Lower lobe of right lung (tissue), 2 donors: ENCODE data around the gene NT5C1A. TPM values are rescaled to one million over a fixed set of nuclear protein-coding genes. Genes with fewer than 3 reads are reported as not detected.

Experiments
- ATAC-seq, 2 donors: fragments of 200-7000 bp; cut with Tn5 transposase; one replicate each; pipeline ENCODE4 v1.9.1; 2020 to 2022; ENCODE audit warnings: mild to moderate bottlenecking in 2 of 2, moderate library complexity in 2 of 2
- DNase-seq: peaks from one replicate; pipeline ENCODE4 v3.0.0-alpha.2; 2020
- H3K27ac ChIP-seq: fragments of 200-600 bp; one replicate; pipeline ENCODE4 v1.8.0; 2022
- H3K27me3 ChIP-seq: fragments of 200-600 bp; one replicate; pipeline ENCODE4 v1.8.0; 2022; ENCODE audit warnings: low read depth
- H3K36me3 ChIP-seq: fragments of 200-600 bp; one replicate; pipeline ENCODE4 v1.8.0; 2022; ENCODE audit warnings: mild to moderate bottlenecking
- H3K4me1 ChIP-seq: fragments of 200-600 bp; one replicate; pipeline ENCODE4 v1.8.0; 2022
- H3K4me3 ChIP-seq: fragments of 200-600 bp; one replicate; pipeline ENCODE4 v1.8.0; 2022; ENCODE audit warnings: mild to moderate bottlenecking
- H3K9me3 ChIP-seq: fragments of 200-600 bp; one replicate; pipeline ENCODE4 v1.8.0; 2022
- CTCF ChIP-seq: fragments of 200-600 bp; IDR thresholded peaks from one replicate; pipeline ENCODE4 v1.8.0; 2022; ENCODE audit warnings: antibody characterized with exemption, mild to moderate bottlenecking
- intact Hi-C: fragments of 100-400 bp; cut with DNase I; formaldehyde crosslinking; loops from one replicate; pipeline ENCODE4 v1.11.0; 2022
- total RNA-seq: library from RNA; stranded (reverse); fragmentation: NEBNext Ultra II Directional; extraction: Animal tissue kit (Norgen Biotek cat#: 25700); gene quantifications from one replicate; pipeline ENCODE4 v1.2.1, GENCODE V29; 2021
- donor health status: DM: no; HTN: yes; CAD: no; lungs with severe emphysema.

Gene NT5C1A
- total RNA-seq, 1 donor from 2014 or later = not detected

GRCh38 chr1:39711966-39712340 lies 40.0 kb upstream of the NT5C1A start:
- no peak for TF ChIP-seq CTCF
- no peaks in the 10 kb centered on the region for H3K4me1 ChIP-seq
- H3K36me3 ChIP-seq = no peaks in the 10 kb centered on the region
- DNase-seq (no peak), ATAC-seq (no peak)
- intact Hi-C loops = no loop called here
- no peaks in the 10 kb centered on the region for H3K9me3 ChIP-seq
- no peak overlapping the region for H3K4me3 ChIP-seq
- H3K27ac ChIP-seq = no peak overlapping the region
- H3K27me3 ChIP-seq = peaks cover 7% of the 10 kb centered on the region

GRCh38 chr1:39711104-39711965 lies 39.4 kb upstream of the NT5C1A start:
- Histone ChIP-seq H3K4me3 (no peak overlapping the region), H3K4me1 (no peaks in the 10 kb centered on the region), H3K9me3 (no peaks in the 10 kb centered on the region), H3K27me3 (peaks cover 4% of the 10 kb centered on the region), H3K27ac (no peak overlapping the region), H3K36me3 (no peaks in the 10 kb centered on the region)
- no peak for TF ChIP-seq CTCF
- ATAC-seq = no peak
- DNase-seq = no peak
- intact Hi-C loops = no loop called here

DNA sequence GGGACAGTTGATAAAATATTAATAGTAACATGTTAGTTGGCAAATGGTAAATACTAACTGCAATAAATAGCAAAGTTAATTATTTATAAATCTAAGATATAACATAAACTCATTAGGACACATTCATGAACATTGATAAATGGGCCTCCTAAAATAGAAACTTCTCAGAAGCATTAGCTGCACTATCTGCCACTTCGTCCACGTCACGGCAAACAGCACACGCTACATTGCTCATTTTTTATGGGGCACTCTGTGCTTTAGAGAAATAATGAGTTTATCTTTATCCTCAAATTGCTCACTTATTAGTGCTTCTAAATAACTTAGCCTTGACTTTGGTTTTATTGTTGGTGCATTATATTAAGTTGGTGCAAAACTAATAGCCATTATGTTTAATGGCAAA lies 35.6 kb upstream of the NT5C1A start:
- Histone ChIP-seq H3K36me3 (no peaks in the 10 kb centered on the region), H3K4me1 (no peaks in the 10 kb centered on the region), H3K9me3 (no peaks in the 10 kb centered on the region), H3K4me3 (no peak overlapping the region), H3K27me3 (no peaks in the 10 kb centered on the region), H3K27ac (no peak overlapping the region)
- intact Hi-C loops = no loop called here
- no peak for TF ChIP-seq CTCF
- ATAC-seq = no peak
- no peak for DNase-seq

- no peaks in the 10 kb centered on the region for H3K27me3 ChIP-seq
- H3K9me3 ChIP-seq = no peaks in the 10 kb centered on the region
- intact Hi-C loops = no loop called here
- ATAC-seq (no peak), DNase-seq (no peak)
- TF ChIP-seq CTCF = no peak
- H3K27ac ChIP-seq = no peak overlapping the region
- H3K36me3 ChIP-seq = no peaks in the 10 kb centered on the region
- peaks cover 6% of the 10 kb centered on the region for H3K4me1 ChIP-seq
- H3K4me3 ChIP-seq = no peak overlapping the region
These were observed 32.9 kb upstream of the NT5C1A start for GRCh38 chr1:39704757-39705156.

GRCh38 chr1:39701049-39701439 lies 29.1 kb upstream of the NT5C1A start:
- Histone ChIP-seq H3K4me3 (peak overlapping the region; percentile 8), H3K27ac (no peak overlapping the region), H3K9me3 (no peaks in the 10 kb centered on the region), H3K4me1 (peaks cover 6% of the 10 kb centered on the region), H3K36me3 (no peaks in the 10 kb centered on the region), H3K27me3 (no peaks in the 10 kb centered on the region)
- TF ChIP-seq CTCF = no peak
- ATAC-seq (peak; percentile 74 to 75), DNase-seq (no peak)
- intact Hi-C loops = no loop called here
